Lung (tissue), 12 donors: ENCODE measurements around the gene FDXR. TPM values are rescaled to one million over a fixed set of nuclear protein-coding genes. Genes with fewer than 3 reads are reported as not detected.

Source experiments
- ATAC-seq: fragments of 200-7000 bp; cut with Tn5 transposase; one replicate; pipeline ENCODE4 v1.9.1; 2020; ENCODE audit warnings: moderate number of reproducible peaks; ENCODE audit not compliant: insufficient read depth, low FRiP score
- DNase-seq, 3 donors: peaks; one replicate each; pipeline ENCODE4 v3.0.0-alpha.2; 2013 to 2017
- H3K27ac ChIP-seq, 2 donors: one replicate each; pipeline ENCODE4 v1.5.1; 2013; ENCODE audit warnings: mild to moderate bottlenecking in 2 of 2, moderate library complexity in 2 of 2, control low read depth in 1 of 2, inconsistent platforms in 1 of 2, low read depth in 1 of 2, low read length in 1 of 2
- H3K27me3 ChIP-seq, 3 donors: one replicate each; pipeline ENCODE4 v1.5.1; 2013; ENCODE audit warnings: low read length in 2 of 3; ENCODE audit not compliant: control insufficient read depth in 3 of 3, insufficient read depth in 3 of 3
- H3K36me3 ChIP-seq, 4 donors: one replicate each; pipeline ENCODE4 v1.5.1; 2013; ENCODE audit warnings: low read length in 4 of 4, mild to moderate bottlenecking in 1 of 4, moderate library complexity in 1 of 4; ENCODE audit not compliant: control insufficient read depth in 4 of 4, insufficient read depth in 4 of 4
- H3K4me1 ChIP-seq, 5 donors: one replicate each; pipeline ENCODE4 v1.5.1; 2013; ENCODE audit warnings: low read length in 5 of 5, mild to moderate bottlenecking in 2 of 5, moderate library complexity in 1 of 5; ENCODE audit not compliant: control insufficient read depth in 5 of 5, insufficient read depth in 5 of 5
- H3K4me3 ChIP-seq: one replicate; pipeline ENCODE4 v1.5.1; 2013; ENCODE audit warnings: mild to moderate bottlenecking, control low read depth, moderate library complexity
- H3K9ac ChIP-seq, 2 donors: one replicate each; pipeline ENCODE4 v1.5.1; 2013; ENCODE audit warnings: low read length in 2 of 2, control low read depth in 1 of 2; ENCODE audit not compliant: insufficient read depth in 1 of 2
- H3K9me3 ChIP-seq, 4 donors: one replicate each; pipeline ENCODE4 v1.5.1; 2013; ENCODE audit warnings: low read length in 3 of 4, mild to moderate bottlenecking in 1 of 4, moderate library complexity in 1 of 4; ENCODE audit not compliant: control insufficient read depth in 4 of 4, insufficient read depth in 3 of 4
- WGBS, 2 donors: extraction: QIAGEN DNeasy Blood & Tissue Kit; methylation state at CpG; one replicate each; pipeline ENCODE4 v1.1.7; 2013; 5-methylcytosine and 5-hydroxymethylcytosine counted together
- polyA plus RNA-seq, 2 donors: library from polyadenylated mRNA; stranded (reverse); fragments of 200-250 nt; gene quantifications; one replicate each; pipeline ENCODE4 v1.2.1, GENCODE V29; 2013
- total RNA-seq, 2 donors: library from RNA; depleted of rRNA in 1 of 2; stranded (reverse); fragments of >200 nt in 1 of 2; gene quantifications; one replicate each; pipeline ENCODE4 v1.2.1, GENCODE V29; 2014 to 2021
- TF ChIP-seq, protein P1 (sequence below): IDR thresholded peaks from 2 replicates; pipeline ENCODE4 v1.5.1; 2012; ENCODE audit warnings: mild to moderate bottlenecking; ENCODE audit errors: control extremely low read depth, extremely low read depth
- donor health status: control.
- donor health status: control.
- donor health status: Bipolar disorder and iron deficiency.
- donor health status: healthy.
- donor health status: DM: yes; HTN: yes; CAD: no.

Gene FDXR
- total and polyA plus RNA-seq, 4 donors = 7.8 to 17.5 (median 10.7) TPM

DNA sequence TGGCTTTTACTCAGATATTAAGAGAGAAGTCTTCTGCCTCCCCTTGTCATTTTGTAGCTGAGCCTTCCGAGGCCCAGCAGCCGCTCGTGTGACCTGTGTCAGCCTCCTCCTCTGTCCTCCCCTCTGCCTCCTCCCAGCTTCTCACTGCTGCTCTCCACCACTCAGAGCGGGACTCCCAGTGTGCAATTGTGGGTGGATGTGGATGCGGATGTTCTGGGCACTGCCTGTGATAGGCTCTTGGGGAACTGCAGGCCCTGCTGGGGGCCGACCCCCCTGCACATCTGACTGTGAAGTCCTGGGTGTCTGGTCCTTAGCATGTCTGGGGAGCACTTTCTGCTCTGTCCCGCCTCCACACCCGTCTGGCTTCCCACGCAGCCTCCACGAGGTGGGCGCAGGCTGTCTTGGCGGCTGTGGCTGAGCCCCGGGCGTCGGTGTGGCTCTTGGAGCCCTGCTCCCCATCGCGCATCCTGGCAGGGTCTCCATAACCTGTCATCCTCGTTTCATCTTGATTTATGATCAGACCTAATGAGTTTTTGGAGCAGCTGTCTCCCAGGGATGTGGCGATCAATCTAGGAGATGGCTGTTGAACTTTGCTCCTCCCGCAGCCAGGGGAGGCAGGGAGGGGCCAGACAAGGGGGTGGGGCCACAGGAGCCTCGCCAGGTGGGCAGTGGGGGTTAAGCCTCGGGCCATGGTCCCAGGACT is 41.2 kb downstream of the FDXR start:
- no peaks in the 10 kb centered on the region for H3K27me3 ChIP-seq
- no peak for ATAC-seq
- no peak overlapping the region for H3K9ac ChIP-seq
- H3K27ac ChIP-seq = no peak overlapping the region
- no peaks in the 10 kb centered on the region for H3K9me3 ChIP-seq
- no peak for DNase-seq
- peaks cover 0 to 23% (median 0%) of the 10 kb centered on the region in 4 donors for H3K36me3 ChIP-seq
- no peaks in the 10 kb centered on the region for H3K4me1 ChIP-seq
- 86 to 89% methylated on average over 21 to 22 of the region's 22 CpGs for WGBS, 2 donors
- TF ChIP-seq, protein P1, sequence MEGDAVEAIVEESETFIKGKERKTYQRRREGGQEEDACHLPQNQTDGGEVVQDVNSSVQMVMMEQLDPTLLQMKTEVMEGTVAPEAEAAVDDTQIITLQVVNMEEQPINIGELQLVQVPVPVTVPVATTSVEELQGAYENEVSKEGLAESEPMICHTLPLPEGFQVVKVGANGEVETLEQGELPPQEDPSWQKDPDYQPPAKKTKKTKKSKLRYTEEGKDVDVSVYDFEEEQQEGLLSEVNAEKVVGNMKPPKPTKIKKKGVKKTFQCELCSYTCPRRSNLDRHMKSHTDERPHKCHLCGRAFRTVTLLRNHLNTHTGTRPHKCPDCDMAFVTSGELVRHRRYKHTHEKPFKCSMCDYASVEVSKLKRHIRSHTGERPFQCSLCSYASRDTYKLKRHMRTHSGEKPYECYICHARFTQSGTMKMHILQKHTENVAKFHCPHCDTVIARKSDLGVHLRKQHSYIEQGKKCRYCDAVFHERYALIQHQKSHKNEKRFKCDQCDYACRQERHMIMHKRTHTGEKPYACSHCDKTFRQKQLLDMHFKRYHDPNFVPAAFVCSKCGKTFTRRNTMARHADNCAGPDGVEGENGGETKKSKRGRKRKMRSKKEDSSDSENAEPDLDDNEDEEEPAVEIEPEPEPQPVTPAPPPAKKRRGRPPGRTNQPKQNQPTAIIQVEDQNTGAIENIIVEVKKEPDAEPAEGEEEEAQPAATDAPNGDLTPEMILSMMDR = no peak
- no peak overlapping the region for H3K4me3 ChIP-seq

DNA sequence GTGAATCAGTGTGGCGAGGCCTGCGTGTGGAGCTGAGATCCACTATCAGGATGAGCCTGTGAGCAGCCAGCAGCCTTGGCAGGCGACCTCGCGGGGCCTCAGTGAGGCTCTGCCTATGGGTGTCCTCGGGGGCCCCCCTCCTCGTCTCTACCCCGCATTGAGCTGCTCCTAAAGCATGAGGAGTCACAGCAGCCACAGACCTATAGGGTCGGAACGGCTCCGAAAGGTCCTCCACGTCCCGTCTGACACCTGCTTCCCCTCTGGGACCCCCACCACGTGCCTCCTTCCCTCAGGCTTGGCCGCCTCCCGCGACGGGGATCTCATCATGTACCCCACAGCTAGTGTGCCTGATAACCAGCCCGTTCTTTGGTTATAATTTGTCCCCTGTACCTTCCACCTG is 41.9 kb downstream of the FDXR start:
- Histone ChIP-seq H3K4me3 (no peak overlapping the region), H3K4me1 (no peaks in the 10 kb centered on the region), H3K27me3 (no peaks in the 10 kb centered on the region), H3K9me3 (no peaks in the 10 kb centered on the region), H3K36me3 (peaks cover 0 to 18% (median 0%) of the 10 kb centered on the region in 4 donors), H3K9ac (no peak overlapping the region), H3K27ac (no peak overlapping the region)
- 93 to 94% methylated on average over 19 of the region's 19 CpGs for WGBS, 2 donors
- no peak for DNase-seq
- TF ChIP-seq, protein P1 = no peak
- ATAC-seq = no peak

DNA sequence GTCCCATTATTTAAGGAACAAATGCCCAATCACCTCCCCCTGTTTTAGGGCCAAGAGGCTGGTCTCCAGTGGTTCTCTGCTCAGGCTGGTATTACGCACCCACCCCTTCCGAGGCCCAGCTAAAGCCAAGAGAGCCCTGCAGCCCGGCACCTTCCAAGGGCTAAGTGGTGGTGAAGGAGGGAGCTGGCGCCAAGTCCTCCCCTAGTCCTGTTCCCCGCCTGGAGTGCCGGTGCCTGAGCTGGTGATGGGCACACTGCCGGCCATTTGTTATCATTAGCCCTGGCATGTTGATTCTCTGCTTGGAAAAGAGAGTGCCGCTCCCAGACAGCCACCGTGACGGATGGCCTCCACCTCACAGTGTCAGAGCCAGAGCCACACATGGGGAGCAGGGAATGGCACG is 45.0 kb downstream of the FDXR start:
- Histone ChIP-seq H3K4me1 (peaks cover 0 to 9% (median 0%) of the 10 kb centered on the region in 5 donors), H3K36me3 (peaks cover 0 to 20% (median 0%) of the 10 kb centered on the region in 4 donors), H3K9ac (no peak overlapping the region), H3K27me3 (no peaks in the 10 kb centered on the region), H3K27ac (no peak overlapping the region), H3K9me3 (no peaks in the 10 kb centered on the region), H3K4me3 (no peak overlapping the region)
- ATAC-seq (no peak), DNase-seq (no peak)
- TF ChIP-seq, protein P1 = no peak
- 81 to 91% methylated on average over 11 of the region's 11 CpGs for WGBS, 2 donors
